Esophagus muscularis mucosa (tissue), 4 donors: ENCODE results near the gene PXT1.

Experiments
- EP300 ChIP-seq: sonication (generic); formaldehyde crosslinking; IDR thresholded peaks from one replicate; pipeline ENCODE4 v1.6.1; 2017; ENCODE audit warnings: antibody characterized with exemption
- POLR2A ChIP-seq: fragments of 450-650 bp; IDR thresholded peaks from one replicate; pipeline ENCODE4 v1.6.1; 2017; ENCODE audit warnings: antibody characterized with exemption, moderate library complexity, mild to moderate bottlenecking, low read depth
- POLR2AphosphoS5 ChIP-seq, 2 donors: sonication (generic); formaldehyde crosslinking; IDR thresholded peaks; one replicate each; pipeline ENCODE4 v1.6.1; 2017; ENCODE audit warnings: antibody characterized with exemption in 2 of 2
- TF ChIP-seq, protein P1 (sequence below), 3 experiments: fragments of 200-600 bp in 2 of 3; fragments of 450-650 bp in 1 of 3; sonication (generic) in 2 of 3; IDR thresholded peaks; one replicate each; pipeline ENCODE4 v1.5.1; 2017 to 2019; ENCODE audit warnings: antibody characterized with exemption in 3 of 3, mild to moderate bottlenecking in 2 of 3, moderate library complexity in 1 of 3

DNA sequence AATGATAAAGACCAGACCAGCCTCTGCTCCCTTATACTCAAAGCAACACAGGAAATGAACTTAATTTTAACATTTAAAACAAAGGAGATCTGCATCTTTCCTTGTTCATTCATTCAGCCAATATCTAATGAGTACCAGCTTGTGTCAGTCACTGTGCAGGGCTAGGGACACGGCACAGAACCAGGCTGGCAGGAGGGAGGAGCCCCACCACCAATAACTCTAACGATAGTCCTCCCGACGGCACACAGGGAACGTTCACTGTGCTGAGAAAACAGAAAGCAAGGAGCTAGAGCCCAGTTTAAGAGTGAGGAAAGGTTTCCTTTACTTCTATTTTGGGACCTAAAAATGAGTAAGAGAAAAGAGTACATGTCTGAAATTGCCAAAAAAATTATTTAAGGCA is 65.1 kb downstream of the PXT1 start:
- TF ChIP-seq, protein P1, sequence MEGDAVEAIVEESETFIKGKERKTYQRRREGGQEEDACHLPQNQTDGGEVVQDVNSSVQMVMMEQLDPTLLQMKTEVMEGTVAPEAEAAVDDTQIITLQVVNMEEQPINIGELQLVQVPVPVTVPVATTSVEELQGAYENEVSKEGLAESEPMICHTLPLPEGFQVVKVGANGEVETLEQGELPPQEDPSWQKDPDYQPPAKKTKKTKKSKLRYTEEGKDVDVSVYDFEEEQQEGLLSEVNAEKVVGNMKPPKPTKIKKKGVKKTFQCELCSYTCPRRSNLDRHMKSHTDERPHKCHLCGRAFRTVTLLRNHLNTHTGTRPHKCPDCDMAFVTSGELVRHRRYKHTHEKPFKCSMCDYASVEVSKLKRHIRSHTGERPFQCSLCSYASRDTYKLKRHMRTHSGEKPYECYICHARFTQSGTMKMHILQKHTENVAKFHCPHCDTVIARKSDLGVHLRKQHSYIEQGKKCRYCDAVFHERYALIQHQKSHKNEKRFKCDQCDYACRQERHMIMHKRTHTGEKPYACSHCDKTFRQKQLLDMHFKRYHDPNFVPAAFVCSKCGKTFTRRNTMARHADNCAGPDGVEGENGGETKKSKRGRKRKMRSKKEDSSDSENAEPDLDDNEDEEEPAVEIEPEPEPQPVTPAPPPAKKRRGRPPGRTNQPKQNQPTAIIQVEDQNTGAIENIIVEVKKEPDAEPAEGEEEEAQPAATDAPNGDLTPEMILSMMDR (IDR thresholded peaks at IDR 0.05) = no peak
- no peak for TF ChIP-seq POLR2A
- no peak for TF ChIP-seq POLR2AphosphoS5 (IDR thresholded peaks at IDR 0.05)
- no peak for TF ChIP-seq EP300
